Bronchial epithelial cell (primary cell): ENCODE data around the gene CCDC78. TPM values are rescaled to one million over a fixed set of nuclear protein-coding genes. Genes with fewer than 3 reads are reported as not detected.
A peak's percentile ranks its signal among the peaks of the same experiment; 100 is the strongest.

Experiments
- DNase-seq: peaks from one replicate; pipeline ENCODE4 v3.0.0-alpha.2; 2010; ENCODE audit warnings: low read depth
- FAIRE-seq: peaks from 2 replicates; lab custom pipeline; 2011; peaks lifted over from hg19 to GRCh38; lab: Jason Lieb, UNC
- H3K27me3 ChIP-seq: 2 replicates; pipeline ENCODE4 v1.5.1; 2011; ENCODE audit warnings: low read length; ENCODE audit not compliant: control insufficient read depth, insufficient read depth
- H3K36me3 ChIP-seq: 2 replicates; pipeline ENCODE4 v1.5.1; 2011; ENCODE audit warnings: low read length; ENCODE audit not compliant: control insufficient read depth, insufficient read depth
- H3K4me3 ChIP-seq: 2 replicates; pipeline ENCODE4 v1.5.1; 2011; ENCODE audit warnings: mild to moderate bottlenecking, low read depth, low read length, control low read depth
- total RNA-seq: library from RNA; depleted of rRNA; stranded (reverse); fragments of >200 nt; gene quantifications from 2 replicates; pipeline ENCODE4 v1.2.1, GENCODE V29; 2014
- TF ChIP-seq, protein P1 (sequence below): IDR thresholded peaks from 2 replicates; pipeline ENCODE4 v1.5.1; 2011; ENCODE audit warnings: mild to moderate bottlenecking, moderate library complexity, low read length, control low read depth, inconsistent platforms; ENCODE audit not compliant: insufficient read depth, severe bottlenecking

The CCDC78 gene
- total RNA-seq, 1 donor from 2014 or later, result 1.6 TPM

DNA sequence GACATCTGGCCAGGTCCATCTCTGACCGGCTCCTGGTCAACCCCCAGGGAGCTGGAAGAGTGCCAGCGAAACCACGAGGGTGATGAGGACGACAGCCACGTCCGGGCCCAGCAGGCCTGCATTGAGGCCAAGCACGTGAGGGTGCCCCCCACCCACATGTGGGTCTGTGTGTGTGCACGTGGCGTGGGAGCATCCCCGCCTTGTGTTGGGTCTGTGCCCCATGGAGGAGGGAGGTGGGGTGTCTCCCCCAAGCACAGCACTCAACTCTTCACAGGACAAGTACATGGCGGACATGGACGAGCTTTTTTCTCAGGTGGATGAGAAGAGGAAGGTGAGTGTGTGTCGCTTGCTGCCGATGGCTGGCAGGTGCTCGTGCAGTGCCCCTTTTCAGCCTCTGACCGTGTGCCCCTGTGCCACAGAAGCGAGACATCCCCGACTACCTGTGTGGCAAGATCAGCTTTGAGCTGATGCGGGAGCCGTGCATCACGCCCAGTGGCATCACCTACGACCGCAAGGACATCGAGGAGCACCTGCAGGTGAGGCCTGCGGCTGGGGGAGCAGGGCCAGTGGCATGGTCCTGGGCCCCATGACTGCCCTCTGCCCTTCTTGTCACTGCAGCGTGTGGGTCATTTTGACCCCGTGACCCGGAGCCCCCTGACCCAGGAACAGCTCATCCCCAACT is 44.4 kb downstream of the CCDC78 start:
- TF ChIP-seq, protein P1, sequence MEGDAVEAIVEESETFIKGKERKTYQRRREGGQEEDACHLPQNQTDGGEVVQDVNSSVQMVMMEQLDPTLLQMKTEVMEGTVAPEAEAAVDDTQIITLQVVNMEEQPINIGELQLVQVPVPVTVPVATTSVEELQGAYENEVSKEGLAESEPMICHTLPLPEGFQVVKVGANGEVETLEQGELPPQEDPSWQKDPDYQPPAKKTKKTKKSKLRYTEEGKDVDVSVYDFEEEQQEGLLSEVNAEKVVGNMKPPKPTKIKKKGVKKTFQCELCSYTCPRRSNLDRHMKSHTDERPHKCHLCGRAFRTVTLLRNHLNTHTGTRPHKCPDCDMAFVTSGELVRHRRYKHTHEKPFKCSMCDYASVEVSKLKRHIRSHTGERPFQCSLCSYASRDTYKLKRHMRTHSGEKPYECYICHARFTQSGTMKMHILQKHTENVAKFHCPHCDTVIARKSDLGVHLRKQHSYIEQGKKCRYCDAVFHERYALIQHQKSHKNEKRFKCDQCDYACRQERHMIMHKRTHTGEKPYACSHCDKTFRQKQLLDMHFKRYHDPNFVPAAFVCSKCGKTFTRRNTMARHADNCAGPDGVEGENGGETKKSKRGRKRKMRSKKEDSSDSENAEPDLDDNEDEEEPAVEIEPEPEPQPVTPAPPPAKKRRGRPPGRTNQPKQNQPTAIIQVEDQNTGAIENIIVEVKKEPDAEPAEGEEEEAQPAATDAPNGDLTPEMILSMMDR, result no peak
- DNase-seq (no peak), FAIRE-seq (no peak)
- peaks cover 26% of the 10 kb centered on the region for H3K36me3 ChIP-seq
- peak overlapping the region; percentile 72 for H3K4me3 ChIP-seq
- no peaks in the 10 kb centered on the region for H3K27me3 ChIP-seq

DNA sequence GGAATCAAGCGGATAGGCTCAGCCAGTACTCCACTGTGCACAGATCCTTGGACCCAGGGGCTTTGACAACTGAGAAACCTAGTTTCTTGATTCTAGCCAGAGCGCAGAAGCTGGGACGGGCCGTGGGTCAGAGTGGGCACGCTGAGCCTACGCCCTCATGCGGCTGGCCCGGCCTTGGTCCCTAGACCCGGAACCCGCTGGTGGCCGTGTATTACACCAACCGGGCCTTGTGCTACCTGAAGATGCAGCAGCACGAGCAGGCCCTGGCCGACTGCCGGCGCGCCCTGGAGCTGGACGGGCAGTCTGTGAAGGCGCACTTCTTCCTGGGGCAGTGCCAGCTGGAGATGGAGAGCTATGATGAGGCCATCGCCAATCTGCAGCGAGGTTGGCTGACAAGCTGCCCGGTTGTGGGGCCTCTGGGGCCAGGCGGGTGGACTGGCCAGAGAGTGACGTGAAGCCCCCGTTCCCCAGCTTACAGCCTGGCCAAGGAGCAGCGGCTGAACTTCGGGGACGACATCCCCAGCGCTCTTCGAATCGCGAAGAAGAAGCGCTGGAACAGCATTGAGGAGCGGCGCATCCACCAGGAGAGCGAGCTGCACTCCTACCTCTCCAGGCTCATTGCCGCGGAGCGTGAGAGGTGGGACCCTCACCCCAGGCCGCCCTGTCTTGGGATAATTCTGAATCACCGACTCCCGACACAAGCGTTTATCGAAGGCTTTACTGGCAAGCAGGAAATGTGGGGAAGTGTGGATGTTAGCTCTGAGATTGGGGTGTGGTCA is 45.1 kb downstream of the CCDC78 start:
- TF ChIP-seq, protein P1, result peak; percentile 36
- DNase-seq (peak; percentile 17), FAIRE-seq (peak; percentile 7)
- H3K36me3 ChIP-seq, result peaks cover 26% of the 10 kb centered on the region
- no peaks in the 10 kb centered on the region for H3K27me3 ChIP-seq
- peak overlapping the region; percentile 72 for H3K4me3 ChIP-seq

DNA sequence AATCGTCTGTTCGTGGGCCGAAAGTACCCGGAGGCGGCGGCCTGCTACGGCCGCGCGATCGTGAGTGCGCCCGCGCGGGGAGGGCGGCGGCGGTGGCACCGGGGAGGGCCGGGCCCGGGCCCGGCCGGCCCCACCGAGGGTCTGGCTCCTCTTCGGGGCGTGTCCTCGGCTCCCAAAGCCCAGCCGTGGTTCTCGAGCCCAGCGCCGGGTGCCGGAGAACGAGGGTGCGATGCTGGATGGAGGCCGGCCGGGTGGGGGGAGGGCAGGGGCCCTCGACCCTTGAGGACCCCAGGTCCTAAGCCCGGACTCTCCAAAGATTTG is 45.7 kb downstream of the CCDC78 start:
- FAIRE-seq, result no peak
- H3K4me3 ChIP-seq, result peak overlapping the region; percentile 72
- no peaks in the 10 kb centered on the region for H3K27me3 ChIP-seq
- TF ChIP-seq, protein P1, result no peak
- no peak for DNase-seq
- peaks cover 26% of the 10 kb centered on the region for H3K36me3 ChIP-seq

GRCh38 chr16:679814-680624 is 46.2 kb downstream of the CCDC78 start, which contains the start of gene STUB1:
STUB1 (plus strand) TSS chr16:680410; CDS start chr16:680526, 116 bp downstream.
- TF ChIP-seq, protein P1, result no peak
- no peak for FAIRE-seq
- H3K27me3 ChIP-seq, result no peaks in the 10 kb centered on the region
- H3K4me3 ChIP-seq, result peak within 1 kb of the TSS; percentile 72
- peaks cover 22% of the 10 kb centered on the region for H3K36me3 ChIP-seq
- DNase-seq, result peak; percentile 61

DNA sequence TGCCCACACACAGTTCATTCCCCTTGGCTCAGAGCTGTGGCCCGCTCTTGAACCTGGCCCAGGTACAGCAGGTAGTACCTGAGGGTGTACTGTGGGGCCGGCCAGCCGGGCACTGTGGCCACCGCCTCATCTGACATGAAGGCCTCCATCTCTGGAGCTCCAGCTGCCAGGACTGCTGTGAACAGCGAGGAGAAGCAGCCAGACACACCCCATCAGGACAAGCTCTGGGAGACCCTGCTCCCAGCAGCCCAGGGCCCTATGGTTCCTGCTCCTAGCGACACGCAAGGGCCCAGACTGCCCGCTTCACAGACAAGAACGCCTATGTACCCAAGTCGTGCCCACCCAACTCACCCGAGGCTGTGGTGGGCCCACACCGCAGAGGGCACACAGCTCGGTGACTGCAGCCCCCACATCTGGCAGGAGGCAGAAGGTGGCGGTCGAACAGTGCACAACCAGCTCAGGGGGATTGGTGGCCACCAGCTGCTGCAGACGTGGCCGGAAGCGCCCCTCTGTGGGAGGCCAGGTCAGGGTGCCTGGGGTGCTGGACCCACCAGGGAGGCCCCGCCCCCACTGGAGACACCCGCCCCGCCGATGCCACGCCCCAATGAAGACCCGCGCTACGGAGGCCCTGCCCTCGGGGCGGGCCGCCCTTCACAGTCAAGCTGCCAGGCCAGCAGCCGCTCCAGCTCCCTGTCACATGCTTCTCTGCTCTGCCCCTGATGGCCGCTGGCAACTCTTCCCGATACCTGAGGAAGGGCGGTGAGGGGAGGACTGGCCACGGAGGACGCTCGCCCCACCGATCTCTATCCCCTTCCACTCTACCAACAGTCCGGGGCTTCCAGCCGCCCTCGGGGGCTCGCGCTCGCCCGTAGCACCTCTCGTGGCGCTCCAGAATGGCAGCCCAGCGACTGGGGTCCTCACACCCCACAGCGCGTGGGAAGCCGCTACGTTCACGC is 47.1 kb downstream of the CCDC78 start:
- Histone ChIP-seq H3K27me3 (no peaks in the 10 kb centered on the region), H3K4me3 (peak overlapping the region; percentile 42), H3K36me3 (peaks cover 25% of the 10 kb centered on the region)
- TF ChIP-seq, protein P1, result no peak
- FAIRE-seq (no peak), DNase-seq (no peak)
